Measurements from ENCODE around the gene LRP1B.

Gene LRP1B

DNA sequence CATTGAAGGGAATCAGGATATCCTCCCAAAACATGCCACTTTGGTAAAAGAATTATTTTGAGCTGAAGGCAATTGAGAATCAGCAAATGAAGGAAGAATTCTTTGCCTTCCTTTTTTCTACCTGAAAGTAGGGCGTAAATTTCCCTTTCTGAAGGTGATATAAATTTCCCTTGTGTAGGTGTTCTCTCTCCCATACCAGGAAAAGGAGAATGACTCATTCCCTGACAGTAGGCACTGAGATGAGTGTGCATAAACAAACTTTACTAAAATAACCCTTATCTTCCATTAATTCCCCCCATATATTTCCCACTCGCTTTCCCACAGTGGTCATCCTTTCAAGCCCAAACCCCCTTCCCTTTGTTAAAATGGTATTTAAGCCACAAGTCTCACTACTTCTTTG, 1339.0 kb downstream of the LRP1B start:
- DNase-seq: no peak

GRCh38 chr2:140786585-140786984, 1344.2 kb downstream of the LRP1B start:
- DNase-seq: no peak

DNA sequence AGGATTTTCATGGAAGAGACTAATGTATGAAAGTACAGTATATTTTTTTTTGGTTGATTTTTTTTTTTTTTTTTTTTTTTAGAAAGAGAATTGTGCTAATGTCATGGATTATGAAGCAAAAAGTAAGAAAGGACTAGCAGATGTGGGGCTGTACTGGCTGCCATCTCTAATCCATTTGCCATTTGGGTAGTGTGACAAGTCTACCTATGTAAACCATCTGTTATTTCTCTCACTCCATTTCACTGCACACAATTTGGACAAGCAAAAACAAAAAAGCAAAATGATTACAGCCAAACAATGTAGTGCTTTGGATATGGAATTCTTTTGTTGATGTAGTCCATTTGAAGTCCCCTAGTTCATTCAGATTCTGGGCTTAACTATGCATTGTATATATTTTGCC, 1355.4 kb downstream of the LRP1B start:
- no peak for DNase-seq

- no peak for DNase-seq
Measured at GRCh38 chr2:140770645-140771044, 1360.2 kb downstream of the LRP1B start.

GRCh38 chr2:140761807-140762206, 1369.0 kb downstream of the LRP1B start:
- no peak for DNase-seq

GRCh38 chr2:140759426-140760156, 1371.2 kb downstream of the LRP1B start:
- no peak for DNase-seq

- no peak for DNase-seq
Measured at GRCh38 chr2:140747665-140748064, 1383.2 kb downstream of the LRP1B start.

GRCh38 chr2:140747090-140747489, 1383.7 kb downstream of the LRP1B start:
- DNase-seq: no peak

GRCh38 chr2:140744379-140744778, 1386.4 kb downstream of the LRP1B start:
- no peak for DNase-seq

GRCh38 chr2:140737006-140737405, 1393.8 kb downstream of the LRP1B start:
- no peak for DNase-seq

- DNase-seq: no peak
Measured at GRCh38 chr2:140734992-140735391, 1395.8 kb downstream of the LRP1B start.

DNA sequence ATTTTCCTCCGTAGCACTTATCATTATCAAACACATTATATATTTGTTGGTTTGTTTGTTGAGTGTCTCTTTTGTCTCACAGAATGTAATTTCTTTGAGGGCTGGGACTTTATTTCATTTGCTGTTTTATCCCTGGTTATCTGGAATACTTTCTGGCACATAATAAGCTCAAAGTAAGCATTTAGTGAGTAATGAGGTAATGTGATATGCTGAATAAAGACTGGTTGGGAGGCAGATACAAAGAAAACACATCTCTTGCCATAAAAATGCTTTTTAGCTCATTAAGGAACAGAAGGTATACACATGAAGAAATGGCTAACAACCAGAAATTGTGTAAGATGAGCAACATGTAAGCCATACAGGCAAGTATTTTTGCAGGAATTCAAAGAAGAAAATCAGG, 1411.8 kb downstream of the LRP1B start:
- DNase-seq: no peak

- no peak for DNase-seq
Measured at GRCh38 chr2:140717481-140717880, 1413.3 kb downstream of the LRP1B start.

DNA sequence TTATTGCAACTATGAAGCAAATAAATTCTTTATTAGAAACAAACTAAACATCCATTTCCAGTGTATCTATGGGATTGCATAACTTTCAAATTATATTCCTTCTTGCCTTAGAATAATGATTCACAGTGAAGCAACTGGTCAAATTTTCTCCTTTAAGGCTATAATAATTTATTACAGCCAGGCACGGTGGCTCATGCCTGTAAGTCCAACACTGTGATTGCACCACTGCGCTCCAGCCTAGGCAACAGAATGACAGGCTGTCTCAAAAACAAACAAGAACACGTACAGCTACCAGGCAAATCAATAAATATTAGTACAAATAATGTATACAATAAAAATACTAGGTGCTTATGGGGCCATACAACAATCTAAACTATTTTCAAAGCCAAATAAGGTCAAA, 1416.2 kb downstream of the LRP1B start:
- no peak for DNase-seq

GRCh38 chr2:140711867-140712266, 1418.9 kb downstream of the LRP1B start:
- DNase-seq: no peak

GRCh38 chr2:140701726-140702125, 1429.1 kb downstream of the LRP1B start:
- no peak for DNase-seq

- DNase-seq: no peak
Measured at GRCh38 chr2:140698636-140699035, 1432.2 kb downstream of the LRP1B start.

DNA sequence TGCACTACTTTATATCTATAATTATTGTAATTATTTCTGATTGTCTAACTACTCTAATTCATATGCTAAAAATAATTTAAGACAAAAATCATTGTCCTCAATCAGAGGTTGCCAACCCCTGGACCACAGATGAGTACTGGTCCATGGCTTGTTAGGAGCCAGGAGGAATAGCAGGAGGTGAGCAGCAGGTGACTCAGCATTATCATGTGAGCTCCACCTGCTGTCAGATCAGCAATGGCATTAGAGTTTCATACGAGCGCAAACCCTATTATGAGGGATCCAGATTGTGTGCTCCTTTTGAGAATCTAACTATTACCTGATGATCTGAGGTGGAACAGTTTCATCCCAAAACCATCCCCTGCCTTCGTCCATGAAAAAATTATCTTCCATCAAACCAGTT, 1434.4 kb downstream of the LRP1B start:
- no peak for DNase-seq

- DNase-seq: no peak
Measured at GRCh38 chr2:140695155-140695554, 1435.7 kb downstream of the LRP1B start.

DNA sequence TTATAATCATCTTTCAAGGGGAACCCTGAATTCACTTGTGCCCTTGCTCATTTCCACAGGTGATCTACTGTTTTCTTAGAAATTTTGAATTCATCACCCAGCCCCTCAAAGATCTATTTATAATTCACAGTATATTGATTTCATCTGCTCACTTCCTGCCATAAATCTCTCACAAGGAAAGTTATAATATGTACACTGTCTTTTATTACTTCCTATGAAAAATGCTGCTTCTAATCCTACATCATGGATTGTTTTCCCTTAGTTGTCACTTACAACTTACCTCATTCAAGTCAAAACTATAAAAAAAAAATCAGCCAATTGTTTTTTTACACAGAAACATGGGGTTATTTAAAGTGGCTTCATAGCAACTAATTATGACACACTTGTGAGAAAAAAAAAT, 1443.0 kb downstream of the LRP1B start:
- DNase-seq: no peak

GRCh38 chr2:140683658-140684057, 1447.2 kb downstream of the LRP1B start:
- DNase-seq: no peak

- DNase-seq: no peak
Measured at GRCh38 chr2:140680862-140681261, 1450.0 kb downstream of the LRP1B start.

DNA sequence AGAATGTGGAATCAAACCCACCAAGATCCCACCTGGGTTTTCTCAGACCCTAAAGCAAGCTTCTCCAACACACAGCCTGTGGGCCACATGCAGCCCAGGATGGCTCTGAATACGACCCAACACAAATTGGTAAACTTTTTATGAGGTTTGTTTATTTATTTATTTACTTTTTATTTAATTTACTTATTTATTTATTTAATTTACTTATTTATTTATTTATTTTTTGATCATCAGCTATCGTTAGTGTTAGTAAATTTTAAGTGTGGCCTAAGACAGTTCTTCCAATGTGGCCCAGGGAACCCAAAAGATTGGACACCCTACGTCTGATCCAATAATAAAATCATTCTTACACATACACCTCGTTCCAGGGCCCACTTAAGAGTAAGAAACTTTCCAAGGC, 1451.1 kb downstream of the LRP1B start:
- no peak for DNase-seq

DNA sequence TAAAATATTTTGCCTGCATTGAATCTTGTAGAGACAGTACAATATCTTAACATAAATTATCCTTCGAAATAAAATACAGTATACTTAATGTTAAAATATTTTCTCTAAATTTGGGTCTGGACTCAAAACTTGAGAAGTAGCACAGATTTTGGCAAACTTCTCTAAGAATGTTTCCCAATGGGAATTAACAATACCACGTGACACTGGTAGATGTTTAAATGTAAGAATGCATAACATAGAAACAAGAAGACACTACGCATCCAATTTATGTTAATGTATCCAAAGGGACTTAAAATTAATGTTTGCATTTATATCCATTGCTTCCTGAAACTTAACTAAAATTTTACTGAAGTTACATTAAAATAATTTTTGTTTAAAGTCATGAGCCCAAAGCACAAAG, 1460.9 kb downstream of the LRP1B start:
- no peak for DNase-seq

DNA sequence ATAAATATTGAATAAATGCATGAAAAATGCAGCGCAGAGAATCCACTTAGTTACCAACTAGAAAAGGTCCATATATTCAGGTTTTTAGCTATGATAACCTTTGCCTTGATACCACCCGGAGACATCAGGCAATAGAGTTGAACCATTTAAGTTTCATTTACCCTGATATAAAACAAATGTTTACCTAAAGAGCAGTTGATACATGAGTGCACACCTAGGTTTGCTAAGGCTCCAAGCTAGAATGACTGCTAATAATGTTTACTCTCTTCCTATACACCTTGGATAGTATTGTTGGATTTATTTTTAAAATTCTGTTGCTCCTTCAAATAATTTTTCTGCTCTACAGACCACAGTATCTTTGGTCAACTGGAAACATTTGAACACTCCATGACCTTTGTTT, 1463.6 kb downstream of the LRP1B start:
- DNase-seq: no peak

All from central memory CD4-positive, alpha-beta T cell (primary cell).